ENCODE measurements around the gene LGALS9.

LGALS9 gene

DNA sequence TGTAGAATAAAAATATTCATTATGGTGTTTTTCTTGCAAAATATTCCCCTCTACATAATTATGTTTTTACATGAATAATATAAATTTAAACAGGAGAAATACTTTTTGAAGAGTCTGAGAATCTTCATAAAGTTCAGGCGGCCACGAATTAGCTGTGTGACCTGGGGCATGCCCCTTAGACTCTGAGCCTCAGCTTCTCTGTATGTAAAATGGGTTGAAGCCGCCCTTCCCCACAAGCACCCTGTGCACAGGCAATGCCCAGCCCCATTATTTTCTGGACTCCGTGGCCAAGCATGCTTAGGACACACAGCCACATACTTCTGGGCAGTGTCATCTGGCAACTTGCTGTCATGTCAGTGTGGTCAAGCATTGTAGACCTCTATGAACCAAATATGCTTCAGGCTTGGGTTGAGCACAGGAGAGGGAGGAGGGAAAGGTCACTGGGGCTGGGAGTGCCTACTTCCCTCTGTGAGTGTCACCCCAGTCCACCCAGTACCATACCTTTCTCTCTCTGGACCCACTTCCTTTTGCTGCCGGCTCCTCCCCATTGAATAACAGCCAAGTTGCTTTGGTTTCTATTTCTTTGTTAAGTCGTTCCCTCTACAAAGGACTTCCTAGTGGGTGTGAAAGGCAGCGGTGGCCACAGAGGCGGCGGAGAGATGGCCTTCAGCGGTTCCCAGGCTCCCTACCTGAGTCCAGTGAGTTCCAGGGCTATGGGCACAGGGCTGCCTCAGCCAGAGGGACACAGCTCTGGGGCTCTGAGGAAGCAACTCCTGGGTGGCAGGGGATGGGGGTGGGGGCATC is at the start of gene LGALS9:
TSS of gene LGALS9 (plus strand) at position 582 of the 804 bp plus-strand sequence. CDS start at position 660, 78 bp downstream.
- no peak for DNase-seq

GRCh38 chr17:27582696-27583095 is 48.3 kb upstream of the LGALS9 start:
- no peak for DNase-seq

- DNase-seq: no peak
These were observed 45.8 kb upstream of the LGALS9 start for GRCh38 chr17:27585153-27585681.

GRCh38 chr17:27585792-27586191 is 45.2 kb upstream of the LGALS9 start:
- no peak for DNase-seq

DNA sequence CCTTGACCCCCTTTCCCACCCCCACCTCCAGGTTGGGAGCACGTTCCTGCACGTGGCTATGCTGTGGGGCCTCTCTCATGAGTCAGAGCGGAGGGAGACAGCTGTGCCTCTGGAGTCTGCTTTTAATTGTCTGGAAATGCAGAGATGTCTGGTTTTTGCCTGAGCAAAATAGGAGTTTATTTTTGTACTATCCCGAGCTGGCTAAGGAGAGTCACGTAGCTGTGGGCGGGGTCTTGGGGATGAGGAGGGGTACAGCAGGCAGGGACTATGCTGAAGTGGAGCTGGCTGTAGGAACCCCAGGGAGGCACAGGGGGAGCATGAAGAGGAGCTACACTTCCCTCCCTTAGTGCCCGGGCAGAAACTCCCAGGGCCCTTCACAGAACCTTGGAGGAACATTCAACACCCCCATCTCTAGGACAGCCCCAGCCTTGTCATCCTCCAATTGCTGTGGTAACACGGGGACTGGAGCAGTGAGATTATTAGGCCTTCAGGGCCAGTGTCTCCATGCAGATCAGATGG is 44.7 kb upstream of the LGALS9 start:
- no peak for DNase-seq

DNA sequence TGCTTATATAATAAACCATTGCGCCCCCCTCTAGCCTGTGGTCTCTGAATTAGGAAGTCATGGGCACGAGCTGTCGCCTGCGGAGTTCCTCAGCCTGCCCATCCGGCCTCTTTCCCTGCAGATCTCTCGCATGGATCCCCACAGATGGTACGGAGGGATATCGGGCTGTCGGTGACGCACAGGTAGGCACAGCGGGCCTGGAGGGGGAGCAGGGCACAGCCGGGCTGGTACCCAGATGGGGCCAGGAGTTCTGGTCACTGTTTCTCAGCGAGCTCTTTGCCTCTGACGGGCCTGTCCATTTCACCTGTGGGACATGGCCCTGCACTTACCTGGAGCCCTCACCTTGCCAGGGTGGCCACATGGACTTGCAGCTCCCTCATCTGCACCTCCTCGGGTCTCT is 42.6 kb upstream of the LGALS9 start:
- no peak for DNase-seq

DNA sequence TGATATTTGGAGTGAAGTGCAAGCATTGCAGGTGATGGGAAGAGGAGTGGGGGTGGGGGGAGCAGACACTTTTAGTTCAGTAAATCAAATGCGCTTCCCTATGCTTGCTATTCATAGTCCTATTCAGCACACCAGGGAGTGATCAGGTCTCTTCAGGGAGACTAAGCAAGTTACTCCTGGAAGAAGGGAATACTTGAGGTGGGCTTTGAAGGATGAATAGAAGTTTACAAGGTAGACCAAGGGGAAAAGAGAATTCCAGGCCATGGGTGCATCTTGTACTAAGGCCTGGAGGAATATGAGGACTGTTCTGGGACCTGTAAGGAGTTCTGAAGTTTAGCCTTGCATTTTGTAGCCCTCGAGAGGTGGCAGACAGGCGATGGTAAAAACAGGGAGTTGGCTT is 40.1 kb upstream of the LGALS9 start:
- no peak for DNase-seq

GRCh38 chr17:27591986-27592385 is 39.0 kb upstream of the LGALS9 start:
- DNase-seq: no peak

- no peak for DNase-seq
These were observed 37.6 kb upstream of the LGALS9 start for GRCh38 chr17:27593232-27593856.

DNA sequence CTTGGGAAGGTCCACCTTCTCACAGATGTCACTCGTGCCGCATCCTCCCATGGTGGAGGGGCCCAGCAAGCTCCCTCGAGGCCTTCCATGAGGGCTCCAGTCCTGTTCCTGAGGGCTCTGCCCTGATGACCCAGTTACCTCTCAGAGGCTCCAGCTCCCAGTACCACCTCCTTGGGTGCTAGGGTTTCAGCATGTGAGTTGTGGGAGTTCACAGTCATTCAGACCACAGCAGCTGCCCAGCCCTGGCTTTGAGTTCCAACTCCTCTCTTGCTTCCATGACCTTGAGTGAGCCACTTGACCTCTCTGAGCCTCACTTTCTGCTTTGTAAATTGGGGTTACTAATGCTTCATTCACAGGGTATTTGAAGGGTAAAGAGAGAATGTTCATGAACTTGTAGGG is 37.1 kb upstream of the LGALS9 start:
- DNase-seq: no peak

DNA sequence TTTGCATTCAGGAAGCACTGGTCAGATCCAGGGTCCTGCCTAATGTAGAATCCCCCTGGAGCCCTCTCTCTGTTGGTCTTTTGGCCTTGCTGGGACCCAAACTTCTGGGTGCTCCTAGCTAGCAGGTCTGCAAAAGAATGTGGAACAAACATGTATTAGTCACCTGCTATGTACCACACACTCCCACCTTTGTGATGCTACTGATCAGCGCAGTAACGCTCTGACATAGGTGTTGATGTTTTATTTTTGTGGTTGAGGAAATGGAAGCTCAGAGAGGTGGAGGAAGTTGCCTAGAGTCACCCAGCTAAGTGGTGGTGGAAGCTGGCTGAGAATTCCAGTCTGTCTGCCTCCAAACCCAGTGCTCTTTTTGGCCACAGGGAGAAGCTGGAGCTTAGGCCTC is 35.8 kb upstream of the LGALS9 start:
- DNase-seq: no peak

GRCh38 chr17:27596096-27596495 is 34.9 kb upstream of the LGALS9 start:
- DNase-seq: no peak

- DNase-seq: no peak
These were observed 34.3 kb upstream of the LGALS9 start for GRCh38 chr17:27596566-27597187.

DNA sequence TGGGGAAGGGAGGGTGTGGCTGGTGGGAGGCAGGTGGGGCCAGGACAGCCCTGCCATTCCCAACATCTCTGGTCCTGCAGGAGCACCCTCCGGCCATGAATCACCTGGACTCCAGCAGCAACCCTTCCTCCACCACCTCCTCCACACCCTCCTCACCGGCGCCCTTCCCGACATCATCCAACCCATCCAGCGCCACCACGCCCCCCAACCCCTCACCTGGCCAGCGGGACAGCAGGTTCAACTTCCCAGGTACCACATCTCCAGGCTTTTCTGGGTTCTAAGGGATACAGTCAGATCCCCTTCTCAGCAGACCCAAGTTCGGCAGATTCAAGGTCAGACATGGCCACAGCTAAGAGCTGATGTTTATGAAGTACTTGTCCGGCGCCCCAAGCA is 33.8 kb upstream of the LGALS9 start:
- DNase-seq: no peak

- no peak for DNase-seq
These were observed 33.1 kb upstream of the LGALS9 start for GRCh38 chr17:27597783-27598320.

DNA sequence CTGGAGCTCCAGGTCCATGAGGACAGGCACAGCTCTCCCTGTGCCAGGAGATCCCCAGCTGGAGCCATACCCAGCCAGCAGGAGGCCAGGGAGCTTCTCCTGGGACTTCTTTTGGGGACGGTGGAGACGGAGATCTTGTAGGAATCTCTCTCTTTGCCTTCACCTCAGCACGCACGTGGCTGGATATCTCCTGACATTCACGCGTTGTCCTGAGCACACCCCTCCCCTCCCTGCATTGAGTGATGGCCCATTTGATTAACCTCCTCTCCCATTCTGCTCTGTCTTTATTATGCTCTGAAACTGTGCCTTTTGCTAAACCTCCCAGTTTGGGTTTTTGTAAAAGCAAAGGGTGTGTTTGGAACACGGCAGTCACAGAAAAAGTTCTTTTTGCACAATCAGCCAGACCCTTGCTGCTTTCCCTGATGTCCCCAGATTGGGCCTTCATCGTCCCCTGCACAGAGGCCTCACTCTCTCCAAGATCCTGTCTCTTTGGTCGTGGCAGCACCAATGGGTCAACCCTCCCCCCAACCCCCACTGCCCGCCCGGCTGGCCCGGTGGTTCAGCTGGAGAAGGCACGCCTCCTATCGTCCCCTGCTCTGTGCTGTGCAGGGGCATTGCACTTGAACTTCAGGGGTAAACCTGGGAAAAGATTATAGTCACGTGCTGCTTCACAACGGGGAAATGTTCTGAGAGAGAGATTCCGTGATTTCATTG is 32.5 kb upstream of the LGALS9 start:
- no peak for DNase-seq

- DNase-seq: no peak
These were observed 30.5 kb upstream of the LGALS9 start for GRCh38 chr17:27600471-27600870.

DNA sequence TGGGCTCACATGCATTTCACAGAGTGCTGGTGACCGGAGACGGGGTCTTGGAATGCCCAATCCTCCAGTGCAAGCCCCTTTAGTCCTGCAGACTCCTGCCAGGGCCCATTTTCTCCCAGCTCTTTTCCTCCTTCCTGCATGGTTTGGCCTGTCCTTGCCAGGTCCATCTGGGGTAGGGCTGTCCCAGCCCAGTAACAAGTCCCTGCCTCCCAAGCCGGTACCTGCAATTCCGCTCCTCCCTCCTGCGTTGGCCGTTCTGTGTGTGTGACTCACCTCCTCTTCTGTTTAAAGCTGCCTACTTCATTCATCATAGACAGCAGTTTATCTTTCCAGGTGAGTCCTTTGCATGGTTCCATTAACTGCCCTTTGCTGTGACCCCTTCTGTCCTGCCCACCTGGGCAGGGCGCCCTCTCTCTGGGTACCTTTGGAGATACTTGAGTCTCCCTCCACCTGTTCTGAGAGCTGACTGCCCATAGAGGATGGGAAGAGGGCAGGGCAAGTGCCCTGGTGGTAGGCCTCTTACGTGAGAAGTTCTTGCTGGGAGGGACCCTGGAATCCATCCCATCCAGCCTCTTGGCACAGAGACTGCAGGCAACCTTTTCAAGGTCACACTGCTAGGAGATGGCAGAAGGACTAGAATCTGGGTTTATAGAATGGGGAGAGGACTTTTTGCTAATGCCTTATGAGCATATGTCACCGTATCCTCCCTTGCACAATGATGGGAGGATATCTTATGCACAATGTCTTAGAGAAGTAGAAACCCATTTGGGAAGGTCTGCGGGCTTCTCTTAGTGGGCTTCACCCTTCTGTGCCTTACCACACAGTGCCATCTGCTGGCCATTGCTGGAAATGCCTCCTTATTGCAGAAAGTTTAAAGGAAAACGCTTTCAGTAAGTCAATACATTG is 29.7 kb upstream of the LGALS9 start:
- peak; percentile 91 for DNase-seq

- no peak for DNase-seq
These were observed 29.0 kb upstream of the LGALS9 start for GRCh38 chr17:27601975-27602302.

DNA sequence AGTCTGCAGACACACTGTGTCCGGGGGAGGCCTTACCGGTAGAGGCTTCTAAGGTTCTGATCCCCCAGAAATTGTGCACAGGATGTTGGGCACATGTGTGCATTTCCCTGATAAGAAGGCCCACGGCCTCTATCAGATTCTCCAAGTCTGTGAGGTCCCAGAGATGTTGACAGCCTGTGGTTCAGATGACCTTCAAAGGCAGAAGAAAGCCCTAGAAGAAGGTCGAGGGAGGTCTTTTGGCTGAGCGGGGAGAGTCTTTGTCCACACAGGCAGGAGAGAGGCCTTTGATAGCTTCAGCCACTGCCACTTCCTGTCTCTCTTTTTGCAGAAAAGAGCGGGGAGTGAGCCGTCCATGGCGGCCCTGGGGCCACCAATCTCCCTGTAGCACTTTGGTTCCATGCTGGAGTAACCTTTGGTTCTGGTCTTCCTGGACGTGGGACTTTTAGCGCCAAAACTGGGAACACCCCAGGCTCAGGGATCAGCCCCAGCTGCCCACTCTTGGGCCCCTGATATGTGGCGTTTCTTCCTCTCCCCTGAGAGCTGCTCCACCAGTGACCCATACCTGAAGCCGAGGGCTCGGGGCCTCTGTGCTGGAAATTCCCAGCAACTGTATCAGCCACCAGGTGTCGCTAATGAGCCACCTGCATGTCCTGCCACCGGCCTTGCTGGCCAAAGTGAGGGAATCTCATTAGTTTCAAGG is 28.1 kb upstream of the LGALS9 start:
- peak; percentile 85 for DNase-seq

GRCh38 chr17:27603421-27603770 is 27.6 kb upstream of the LGALS9 start:
- DNase-seq: no peak
